Hippocampal formation (tissue), 2 donors: ENCODE data around the gene PET100.
"Not testable (repeated sequence)": the region's sequence is repeated elsewhere in the genome, so short reads cannot be mapped to it uniquely, and the experiment has no call there.

Experiments
- DNase-seq, 2 donors: peaks; one replicate each; lab custom pipeline; 2025; lab: John Stamatoyannopoulos, UW

The PET100 gene

DNA sequence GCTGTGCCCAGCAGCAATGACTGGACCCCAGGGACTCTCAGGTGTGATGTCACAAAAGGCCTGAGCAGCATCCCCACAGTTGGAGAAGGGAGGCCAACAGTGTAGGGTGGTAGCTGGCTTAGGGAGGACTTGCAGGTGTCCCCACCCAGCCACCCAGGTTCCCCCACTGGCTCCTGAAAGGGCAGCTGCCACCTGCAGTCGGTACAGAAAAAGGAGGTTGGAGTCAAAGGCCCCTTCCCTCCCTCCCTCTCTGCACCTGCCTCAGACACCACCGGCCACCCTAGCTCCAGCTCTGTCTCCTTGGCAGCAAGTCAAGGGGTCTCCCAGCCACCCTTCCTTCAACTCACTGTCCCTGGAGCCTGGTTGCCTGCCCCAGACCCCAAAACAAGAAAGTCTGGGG is 4.1 kb downstream of the PET100 start, which contains the start of gene PCP2:
Gene PCP2, minus strand, starts transcription at position 22 of the 400 bp plus-strand sequence. CDS start 262 bp downstream, outside the sequence.
- DNase-seq = no peak

DNA sequence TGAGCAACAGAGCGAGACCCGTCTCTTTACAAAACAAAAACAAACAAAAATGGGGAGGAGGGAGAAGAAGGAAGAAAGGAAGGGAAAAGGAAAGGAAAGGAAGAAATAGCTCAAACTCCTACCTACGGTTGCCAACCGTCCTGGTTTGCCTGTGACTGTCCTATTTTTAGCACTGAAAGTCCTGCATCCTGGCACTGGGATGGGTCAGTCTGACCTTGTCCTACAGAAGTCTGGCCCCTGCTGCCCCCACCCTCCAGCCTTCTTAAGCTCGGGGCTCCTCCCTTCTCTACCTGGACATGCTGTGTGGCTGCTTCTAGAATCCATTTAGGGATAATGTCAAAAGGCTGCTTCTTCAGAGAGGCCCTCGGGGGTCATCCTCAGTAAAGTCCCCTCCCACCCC is 6.1 kb downstream of the PET100 start:
- no peak for DNase-seq

DNA sequence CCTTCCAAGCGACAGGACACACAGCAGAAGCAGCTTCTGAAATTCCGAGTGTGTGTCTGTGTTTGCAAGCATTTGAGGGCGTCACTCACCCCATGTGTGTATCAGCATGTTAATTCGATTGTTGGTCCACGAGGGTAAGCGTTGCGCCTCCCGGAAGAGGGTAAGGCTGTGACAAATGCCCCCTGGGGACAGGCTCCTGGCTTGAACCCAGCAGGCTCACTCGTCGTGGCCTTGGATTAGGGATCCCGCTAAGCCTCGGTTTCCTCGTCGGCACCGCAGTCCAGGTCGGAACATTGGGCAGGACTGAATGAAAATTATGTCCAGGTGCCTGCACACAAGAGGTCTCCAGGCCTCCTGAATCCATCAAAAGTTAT is 6.7 kb downstream of the PET100 start:
- no peak for DNase-seq

DNA sequence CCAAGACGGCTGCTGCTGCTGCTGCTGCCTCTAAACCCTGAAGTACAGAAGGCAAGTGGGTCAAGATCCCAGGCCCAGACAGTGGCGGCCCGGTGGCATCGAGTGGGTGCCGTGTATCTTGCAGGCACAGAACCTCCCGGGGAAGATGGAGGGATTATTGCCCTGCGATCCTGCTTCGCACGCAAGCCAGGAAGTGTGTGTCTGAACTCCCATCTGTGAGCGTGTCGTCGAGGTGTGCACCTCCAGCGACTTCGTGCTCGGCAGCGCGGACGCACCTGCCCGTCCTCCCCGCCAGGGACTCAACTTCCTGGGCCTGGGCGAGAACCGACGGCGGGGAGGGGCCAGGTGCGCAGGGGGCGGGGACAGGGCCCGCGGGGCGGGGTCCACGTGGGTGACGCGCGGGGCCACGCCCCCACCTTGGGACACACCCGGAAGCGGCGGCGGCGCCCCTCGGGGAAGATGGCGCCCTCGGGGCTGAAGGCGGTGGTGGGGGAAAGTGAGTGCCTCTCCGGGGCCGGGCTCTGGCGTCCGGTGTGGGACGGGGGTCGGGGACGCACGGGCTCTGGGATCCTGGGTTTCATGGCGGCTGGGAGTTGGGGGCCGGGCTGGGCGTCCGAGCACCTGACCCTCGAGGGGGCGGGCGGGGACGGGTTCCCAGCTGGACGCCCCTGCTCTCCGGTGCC is 7.2 kb downstream of the PET100 start, which contains the start of gene STXBP2:
Gene STXBP2, plus strand, starts transcription at position 420 of the 683 bp plus-strand sequence. Its CDS starts 40 bp downstream, at position 460.
- no peak for DNase-seq

DNA sequence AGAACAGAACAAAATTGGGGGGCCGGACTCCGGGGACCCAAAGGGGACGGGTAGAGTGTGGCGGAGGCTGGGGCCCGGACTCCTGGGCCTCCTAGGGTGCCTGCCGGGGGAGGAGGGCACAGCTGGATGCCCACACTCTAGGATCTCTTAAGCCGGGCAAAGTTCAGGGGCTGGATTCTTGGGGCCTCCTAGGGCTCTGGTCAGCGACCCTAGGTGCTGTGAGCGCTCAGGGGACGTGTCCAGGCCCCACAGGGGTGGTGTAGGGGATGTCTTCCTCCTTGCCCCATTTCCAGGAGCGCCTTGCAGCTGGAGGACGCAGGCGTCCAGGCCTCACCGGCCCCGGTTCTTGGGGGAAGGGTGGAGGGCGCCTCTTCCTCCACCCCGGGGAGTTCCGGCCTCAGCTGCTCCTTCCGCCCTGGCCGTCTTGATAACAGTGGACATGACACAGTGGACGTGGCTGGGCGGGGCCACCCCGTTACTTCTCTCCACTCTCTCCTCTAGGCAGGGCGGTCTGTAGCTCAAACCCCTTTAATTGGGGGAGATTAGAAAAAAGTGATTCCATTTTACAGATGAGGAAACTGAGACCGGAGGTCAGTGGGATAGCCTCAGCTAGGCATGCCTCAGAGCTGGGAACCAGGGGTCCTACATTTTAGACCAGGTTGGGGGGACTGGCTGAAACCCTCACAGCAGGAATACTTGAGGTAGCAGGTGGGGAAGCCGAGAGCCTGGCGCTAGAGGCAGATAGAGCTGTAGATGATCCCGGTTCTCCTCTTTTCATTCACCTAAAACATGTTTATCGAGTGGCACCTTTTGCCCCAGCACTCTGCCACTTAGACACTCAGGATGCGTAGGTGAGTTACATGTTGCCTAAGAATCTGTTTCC is 8.0 kb downstream of the PET100 start:
- DNase-seq = no peak

DNA sequence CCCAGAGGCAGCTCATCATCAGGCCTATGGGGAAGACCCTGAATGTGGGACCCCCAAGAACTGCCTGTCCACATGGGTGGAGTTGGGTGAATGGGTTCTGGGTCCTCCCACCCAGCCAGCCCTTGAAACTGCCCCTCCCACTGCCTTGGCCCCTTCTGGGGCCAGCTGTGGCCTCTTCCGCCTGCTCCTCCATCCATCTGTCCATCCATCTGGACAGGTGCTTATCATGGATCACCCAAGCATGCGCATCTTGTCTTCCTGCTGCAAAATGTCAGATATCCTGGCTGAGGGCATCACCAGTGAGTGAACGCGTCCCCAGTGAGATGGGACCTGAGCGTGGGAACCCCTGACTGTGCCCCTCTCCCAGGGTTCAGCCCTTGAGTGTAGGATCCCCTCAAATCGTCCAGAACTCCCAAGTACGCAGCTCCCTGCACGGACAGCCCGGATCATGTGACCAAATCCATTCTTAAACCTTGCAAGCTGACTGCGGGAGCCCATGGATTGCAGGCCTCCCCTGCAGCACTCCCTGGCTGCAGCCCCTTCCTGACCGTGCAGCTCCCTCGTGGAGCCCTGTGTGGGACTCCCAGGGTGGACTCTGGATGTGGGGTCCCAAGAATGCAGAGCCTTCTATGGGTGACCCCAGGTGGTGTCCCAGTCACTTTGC is 9.3 kb downstream of the PET100 start:
- no peak for DNase-seq

DNA sequence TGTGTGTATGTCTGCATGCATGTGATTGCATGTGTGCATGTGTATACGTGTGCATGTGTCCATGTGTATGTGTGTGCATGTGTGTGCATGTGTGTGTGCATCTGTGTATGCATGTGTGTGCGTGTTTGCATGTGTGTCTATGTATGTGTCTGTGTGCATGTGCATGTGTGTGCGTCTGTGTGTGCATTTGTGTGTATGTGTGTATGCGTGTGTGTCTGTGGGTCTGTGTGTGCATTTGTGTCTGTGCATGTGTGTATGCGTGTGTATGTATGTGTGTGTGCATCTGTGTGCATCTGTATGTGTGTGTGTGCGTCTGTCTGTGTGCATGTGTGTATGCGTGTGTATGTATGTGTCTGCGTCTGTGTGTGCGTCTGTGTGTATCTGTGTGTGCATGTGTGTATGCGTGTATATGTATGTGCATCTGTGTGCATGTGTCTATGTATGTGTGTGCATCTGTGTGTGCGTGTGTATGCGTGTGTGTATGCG is 10.3 kb downstream of the PET100 start:
- no peak for DNase-seq

DNA sequence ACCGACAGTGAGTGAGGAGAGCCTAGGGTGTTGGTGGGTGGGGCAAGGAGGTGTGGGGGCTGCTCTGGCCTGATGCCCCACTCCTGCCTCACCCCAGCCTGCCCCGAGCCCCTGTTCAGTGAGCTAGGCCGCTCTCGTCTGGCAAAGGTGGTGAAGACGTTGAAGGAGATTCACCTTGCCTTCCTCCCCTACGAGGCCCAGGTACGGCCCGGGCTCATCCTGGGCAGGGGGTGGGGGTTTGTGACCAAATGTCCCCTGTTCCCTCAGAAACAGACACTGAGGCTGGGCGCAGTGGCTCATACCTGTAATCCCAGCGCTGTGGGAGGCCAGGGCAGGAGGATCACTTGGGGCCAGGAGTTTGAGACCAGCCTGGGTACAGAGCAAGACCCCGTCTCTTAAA is 11.2 kb downstream of the PET100 start:
- DNase-seq = no peak

DNA sequence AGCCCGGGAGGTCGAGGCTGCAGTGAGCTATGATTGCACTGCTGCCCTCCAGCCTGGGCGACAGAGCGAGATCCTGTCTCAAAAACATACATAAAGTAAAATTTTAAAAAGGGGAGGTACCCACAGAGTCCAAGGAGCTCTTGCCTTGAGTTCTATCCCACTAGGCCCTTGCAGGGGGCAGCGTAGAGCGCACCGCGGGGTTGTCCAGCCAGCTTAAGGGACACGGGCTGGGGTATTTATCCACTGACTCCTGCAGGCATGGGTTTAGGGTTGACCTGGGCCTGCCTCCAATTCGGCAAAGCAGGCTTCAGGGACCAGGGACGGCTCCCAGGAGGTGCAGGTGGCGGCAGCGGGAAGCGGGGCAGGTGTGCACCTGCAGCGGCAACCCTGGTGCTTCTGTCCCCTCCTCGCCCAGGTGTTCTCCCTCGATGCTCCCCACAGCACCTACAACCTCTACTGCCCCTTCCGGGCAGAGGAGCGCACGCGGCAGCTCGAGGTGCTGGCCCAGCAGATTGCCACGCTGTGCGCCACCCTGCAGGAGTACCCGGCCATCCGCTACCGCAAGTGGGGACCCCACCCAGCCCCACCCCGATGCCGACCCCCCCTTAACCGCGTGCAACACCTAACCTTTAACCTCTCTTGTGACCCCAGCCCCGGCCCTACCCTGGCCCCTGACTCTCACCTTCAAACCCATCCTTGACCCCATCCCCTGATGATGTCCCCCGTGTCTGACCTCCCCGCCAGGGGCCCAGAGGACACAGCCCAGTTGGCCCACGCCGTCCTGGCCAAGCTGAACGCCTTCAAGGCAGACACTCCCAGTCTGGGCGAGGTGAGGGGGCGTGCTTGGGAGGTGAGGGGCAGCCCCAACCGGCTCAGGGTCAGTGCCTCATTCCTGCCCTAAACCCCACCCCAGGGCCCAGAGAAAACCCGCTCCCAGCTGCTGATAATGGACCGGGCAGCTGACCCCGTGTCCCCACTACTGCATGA is 12.0 kb downstream of the PET100 start:
- DNase-seq = no peak

DNA sequence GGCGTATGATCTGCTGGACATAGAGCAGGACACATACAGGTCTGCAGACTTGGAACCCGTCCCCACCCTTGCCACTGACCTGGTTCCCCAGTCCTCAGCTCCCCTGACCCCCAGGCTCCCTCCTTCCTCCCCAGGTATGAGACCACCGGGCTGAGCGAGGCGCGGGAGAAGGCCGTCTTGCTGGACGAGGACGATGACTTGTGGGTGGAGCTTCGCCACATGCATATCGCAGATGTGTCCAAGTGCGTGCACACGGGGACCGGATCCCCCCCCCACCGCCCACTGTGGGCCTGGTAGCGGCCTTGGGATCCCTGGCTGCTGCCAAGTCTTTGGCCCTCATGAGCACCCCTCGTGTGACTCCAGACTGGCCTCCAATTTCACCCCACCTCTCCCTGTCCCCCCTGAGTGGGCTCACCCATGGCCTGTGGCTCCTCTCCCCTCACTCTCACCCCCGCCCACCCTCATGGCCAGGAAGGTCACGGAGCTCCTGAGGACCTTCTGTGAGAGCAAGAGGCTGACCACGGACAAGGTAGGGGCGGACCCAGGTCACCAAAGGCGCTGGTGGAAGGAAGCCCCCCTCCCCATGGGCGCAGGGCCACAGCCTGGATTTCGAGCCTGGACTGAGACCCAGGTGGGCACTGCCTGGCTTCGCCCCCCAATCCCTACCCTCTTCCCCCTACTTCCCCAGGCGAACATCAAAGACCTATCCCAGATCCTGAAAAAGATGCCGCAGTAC is 12.9 kb downstream of the PET100 start:
- DNase-seq = no peak

DNA sequence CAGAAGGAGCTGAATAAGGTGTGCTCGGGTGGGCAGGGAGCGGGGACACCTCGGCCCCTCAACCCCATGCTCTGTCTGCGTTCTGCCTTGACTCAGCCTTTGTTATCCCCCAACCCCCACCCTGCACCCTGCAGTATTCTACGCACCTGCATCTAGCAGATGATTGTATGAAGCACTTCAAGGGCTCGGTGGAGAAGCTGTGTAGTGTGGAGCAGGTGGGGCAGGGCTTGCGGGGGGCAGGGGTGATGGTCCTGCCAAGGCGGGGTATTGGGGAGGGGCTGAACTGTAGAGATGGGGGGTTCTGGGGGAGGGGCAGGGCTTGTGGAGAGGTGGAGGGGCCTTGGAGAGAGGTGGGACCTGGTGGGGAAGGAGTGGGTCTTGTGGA is 13.4 kb downstream of the PET100 start:
- DNase-seq = no peak

DNA sequence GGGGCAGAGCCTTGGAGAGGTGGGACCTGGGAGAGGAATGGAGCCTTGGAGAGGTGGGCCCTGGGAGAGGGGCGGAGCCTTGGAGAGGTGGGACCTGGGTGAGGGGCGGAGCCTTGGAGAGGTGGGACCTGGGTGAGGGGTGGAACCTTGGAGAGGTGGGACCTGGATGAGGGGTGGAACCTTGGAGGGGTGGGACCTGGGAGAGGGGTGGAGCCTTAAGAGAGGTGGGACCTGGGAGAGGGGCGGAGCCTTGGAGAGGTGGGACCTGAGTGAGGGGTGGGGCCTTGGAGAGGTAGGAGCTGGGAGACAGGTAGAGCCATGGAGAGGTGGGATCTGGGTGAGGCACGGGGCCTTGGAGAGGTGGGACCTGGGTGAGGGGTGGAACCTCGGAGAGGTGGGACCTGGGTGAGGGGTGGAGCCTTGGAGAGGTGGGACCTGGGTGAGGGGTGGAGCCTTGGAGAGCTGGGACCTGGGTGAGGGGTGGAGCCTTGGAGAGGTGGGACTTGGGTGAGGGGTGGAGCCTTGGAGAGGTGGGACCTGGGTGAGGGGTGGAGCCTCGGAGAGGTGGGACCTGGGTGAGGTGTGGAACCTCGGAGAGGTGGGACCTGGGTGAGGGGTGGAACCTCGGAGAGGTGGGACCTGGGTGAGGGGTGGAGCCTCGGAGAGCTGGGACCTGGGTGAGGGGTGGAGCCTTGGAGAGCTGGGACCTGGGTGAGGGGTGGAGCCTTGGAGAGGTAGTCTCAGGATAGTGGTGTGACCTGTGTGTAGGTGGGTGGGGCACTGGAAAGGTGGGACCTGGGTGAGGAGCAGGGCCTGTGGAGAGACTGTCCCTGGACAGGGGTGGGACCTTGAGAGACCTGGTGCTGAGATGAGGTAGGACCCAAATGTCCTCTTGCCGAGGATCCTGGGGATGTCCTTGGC is 14.3 kb downstream of the PET100 start:
- DNase-seq = not testable (repeated sequence)

DNA sequence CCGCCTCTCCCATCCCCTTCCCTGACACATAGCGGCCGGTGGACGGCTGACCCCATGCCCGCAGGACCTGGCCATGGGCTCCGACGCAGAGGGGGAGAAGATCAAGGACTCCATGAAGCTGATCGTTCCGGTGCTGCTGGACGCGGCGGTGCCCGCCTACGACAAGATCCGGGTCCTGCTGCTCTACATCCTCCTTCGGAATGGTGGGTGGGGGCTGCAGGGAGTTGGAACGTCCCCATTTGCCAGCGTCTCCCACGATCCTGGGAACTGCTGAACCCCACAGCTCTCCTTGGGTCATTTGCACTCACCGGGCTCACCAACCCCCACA is 14.9 kb downstream of the PET100 start:
- no peak for DNase-seq

DNA sequence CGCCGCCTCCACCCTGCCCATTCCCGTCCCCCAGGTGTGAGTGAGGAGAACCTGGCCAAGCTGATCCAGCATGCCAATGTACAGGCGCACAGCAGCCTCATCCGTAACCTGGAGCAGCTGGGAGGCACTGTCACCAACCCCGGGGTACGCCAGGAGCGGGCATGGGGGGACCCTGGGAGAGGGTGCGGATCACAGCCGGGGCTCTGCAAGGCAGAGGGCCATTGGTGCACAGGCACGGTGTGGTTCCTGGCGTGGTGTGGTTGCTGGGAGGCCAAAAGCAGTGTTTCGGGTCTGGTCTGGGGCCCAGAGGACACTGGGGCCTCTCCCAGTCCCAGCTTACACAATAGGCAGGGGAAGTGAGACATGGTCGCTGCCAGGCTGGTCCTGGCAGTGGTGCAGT is 15.6 kb downstream of the PET100 start:
- DNase-seq = no peak

DNA sequence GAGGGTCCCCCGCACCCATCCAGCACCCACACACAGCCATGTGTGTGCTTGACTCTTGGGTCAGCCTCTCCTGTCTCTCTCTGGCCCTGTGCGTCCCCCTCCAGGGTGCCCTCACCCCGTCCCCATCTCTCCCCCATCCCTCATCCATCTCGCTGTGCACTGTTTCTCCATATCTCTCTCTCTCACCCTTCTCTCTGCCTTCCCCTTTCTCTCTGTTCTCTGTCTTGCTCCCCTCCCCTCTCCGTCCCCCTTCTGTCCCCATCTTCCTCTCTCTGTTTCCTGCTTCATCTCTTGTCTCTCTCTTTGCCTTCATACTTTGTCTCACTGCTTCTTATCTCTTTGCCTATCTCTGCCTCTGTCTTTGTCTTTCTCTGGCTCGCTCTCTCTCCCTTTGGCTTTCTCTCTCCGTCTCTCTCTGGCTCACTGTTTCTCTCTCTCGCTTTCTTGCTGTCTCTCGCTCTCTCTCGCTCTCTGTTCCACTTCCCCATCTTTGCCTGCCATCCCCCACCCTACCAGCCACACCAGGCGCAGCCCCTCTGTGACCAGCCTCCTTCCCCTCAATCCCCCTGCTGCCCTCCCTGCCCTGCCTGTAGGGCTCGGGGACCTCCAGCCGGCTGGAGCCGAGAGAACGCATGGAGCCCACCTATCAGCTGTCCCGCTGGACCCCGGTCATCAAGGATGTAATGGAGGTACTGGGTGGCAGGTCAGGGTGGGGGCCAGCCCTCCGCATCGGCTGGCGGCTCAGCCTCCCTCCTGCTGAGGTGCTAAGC is 16.2 kb downstream of the PET100 start:
- DNase-seq = no peak

DNA sequence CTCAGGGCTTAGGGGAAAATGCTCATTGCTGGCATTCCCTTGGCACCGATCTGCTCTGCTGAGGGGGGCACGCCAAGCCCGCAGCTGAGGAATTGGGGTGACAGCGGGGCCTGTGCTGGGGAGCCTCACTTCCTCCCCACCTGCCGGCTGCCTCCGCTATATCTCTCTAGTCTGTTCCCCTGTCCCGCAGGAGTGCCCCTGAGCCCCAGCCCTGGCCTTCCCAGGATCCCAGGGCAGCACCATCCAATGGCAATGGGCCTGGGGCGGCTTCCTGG is 16.8 kb downstream of the PET100 start:
- no peak for DNase-seq

DNA sequence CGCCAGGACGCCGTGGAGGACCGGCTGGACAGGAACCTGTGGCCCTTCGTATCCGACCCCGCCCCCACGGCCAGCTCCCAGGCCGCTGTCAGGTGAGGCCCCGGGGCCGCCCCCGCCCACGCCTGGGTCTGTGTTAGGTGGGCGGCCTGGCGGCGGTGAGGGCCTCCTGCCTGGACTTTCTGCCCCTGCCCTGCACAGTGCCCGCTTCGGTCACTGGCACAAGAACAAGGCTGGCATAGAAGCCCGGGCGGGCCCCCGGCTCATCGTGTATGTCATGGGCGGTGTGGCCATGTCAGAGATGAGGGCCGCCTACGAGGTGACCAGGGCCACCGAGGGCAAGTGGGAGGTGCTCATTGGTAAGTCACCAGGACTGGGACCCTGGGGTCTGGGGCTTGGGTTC is 17.6 kb downstream of the PET100 start:
- DNase-seq = no peak

DNA sequence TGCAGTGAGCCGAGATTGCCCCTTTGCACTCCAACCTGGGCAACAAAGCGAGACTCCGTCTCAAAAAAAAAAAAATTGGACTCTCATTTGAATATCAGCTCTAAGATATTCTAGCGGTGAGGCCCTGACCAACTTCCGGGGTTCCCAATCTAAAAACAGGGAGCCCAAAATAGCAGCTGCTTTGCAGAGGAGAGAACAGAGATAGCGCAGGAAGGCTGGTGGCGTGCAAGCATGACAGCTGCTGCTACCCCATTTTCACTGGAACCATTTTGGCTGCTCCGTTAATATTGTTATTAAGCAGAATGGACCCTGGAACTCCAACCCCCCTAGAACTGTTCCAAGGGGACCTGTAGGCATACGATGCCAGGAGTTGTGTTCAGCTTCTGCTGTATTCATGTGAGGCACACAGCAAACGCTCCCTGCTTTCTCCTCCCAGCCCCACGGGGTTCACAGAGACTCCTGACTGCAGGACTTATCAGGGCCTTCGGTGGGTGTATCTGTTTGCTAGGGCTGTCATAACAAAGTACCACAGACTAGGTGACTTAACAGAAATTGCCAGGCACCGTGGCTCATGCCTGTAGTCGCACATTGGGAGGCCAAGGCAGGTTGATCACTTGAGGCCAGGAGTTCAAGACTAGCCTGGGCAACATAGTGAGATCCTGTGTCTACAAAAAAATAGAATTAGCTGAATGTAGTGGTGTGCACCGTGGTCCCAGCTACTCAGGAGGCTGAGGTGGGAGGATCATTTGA is 18.8 kb downstream of the PET100 start:
- no peak for DNase-seq
